Stimulated activated CD4-positive, alpha-beta T cell treated with anti-CD3 and anti-CD28 coated beads, Interleukin-1b, Interleukin-23, amount 100 ng/mL, for 48 hours (primary cell): ENCODE measurements around the gene GOLGA3.
"Not testable (repeated sequence)": the region's sequence is repeated elsewhere in the genome, so short reads cannot be mapped to it uniquely, and the experiment has no call there.

Source experiments
- DNase-seq: peaks from one replicate; pipeline ENCODE4 v3.0.0-alpha.2; 2020

GOLGA3 gene

GRCh38 chr12:132775502-132776229, 53.0 kb downstream of the GOLGA3 start:
- DNase-seq, result no peak

- DNase-seq, result no peak
These were observed 53.9 kb downstream of the GOLGA3 start for GRCh38 chr12:132774646-132775275.

- no peak for DNase-seq
These were observed 54.5 kb downstream of the GOLGA3 start for GRCh38 chr12:132774159-132774558.

GRCh38 chr12:132773077-132773955, 55.4 kb downstream of the GOLGA3 start:
- no peak for DNase-seq

- DNase-seq, result no peak
These were observed 56.1 kb downstream of the GOLGA3 start for GRCh38 chr12:132772606-132773005.

- DNase-seq, result peak; percentile 49
These were observed 57.4 kb downstream of the GOLGA3 start for GRCh38 chr12:132771126-132771838.

GRCh38 chr12:132766380-132767085, 62.1 kb downstream of the GOLGA3 start:
- no peak for DNase-seq

GRCh38 chr12:132765361-132765760, 63.3 kb downstream of the GOLGA3 start:
- DNase-seq, result no peak

GRCh38 chr12:132764231-132764630, 64.4 kb downstream of the GOLGA3 start:
- DNase-seq, result no peak

GRCh38 chr12:132761921-132762583, 66.6 kb downstream of the GOLGA3 start:
- peak; percentile 84 for DNase-seq

- DNase-seq, result peak; percentile 82
These were observed 67.4 kb downstream of the GOLGA3 start, which contains the start of gene ANKLE2 for GRCh38 chr12:132761032-132761920. Gene ANKLE2, minus strand, starts transcription at chr12:132761832. Its CDS starts 34 bp downstream, at chr12:132761798.

GRCh38 chr12:132759359-132759758, 69.3 kb downstream of the GOLGA3 start:
- no peak for DNase-seq

- DNase-seq, result not testable (repeated sequence)
These were observed 69.8 kb downstream of the GOLGA3 start for GRCh38 chr12:132758825-132759224.

- DNase-seq, result no peak
These were observed 74.3 kb downstream of the GOLGA3 start for GRCh38 chr12:132754160-132754932.

- not testable (repeated sequence) for DNase-seq
These were observed 75.0 kb downstream of the GOLGA3 start for GRCh38 chr12:132753670-132754069.

GRCh38 chr12:132748319-132748718, 80.3 kb downstream of the GOLGA3 start:
- DNase-seq, result no peak

- DNase-seq, result no peak
These were observed 80.8 kb downstream of the GOLGA3 start for GRCh38 chr12:132747896-132748295.

- no peak for DNase-seq
These were observed 81.3 kb downstream of the GOLGA3 start for GRCh38 chr12:132747395-132747794.

- no peak for DNase-seq
These were observed 82.1 kb downstream of the GOLGA3 start for GRCh38 chr12:132746613-132747012.

GRCh38 chr12:132743831-132744230, 84.8 kb downstream of the GOLGA3 start:
- DNase-seq, result no peak
